PC-9 (cell line): ENCODE measurements around the gene KDM4B. TPM values are rescaled to one million over a fixed set of nuclear protein-coding genes. Genes with fewer than 3 reads are reported as not detected.

ENCODE experiments used
- BruUV-seq: library from RNA; stranded (reverse); fragments of 400-500 nt; replicated peaks from 2 replicates; lab custom pipeline; 2021; lab: Mats Ljungman, UMichigan
- CTCF ChIA-PET: fragments of 300-600 bp; sonication (Branson Sonifier 250); formaldehyde crosslinking; loops from one replicate; lab custom pipeline; 2022; ENCODE audit warnings: antibody characterized with exemption; lab: Charles Lee
- POLR2A ChIA-PET: fragments of 300-600 bp; sonication (Branson Sonifier 250); formaldehyde crosslinking; loops from one replicate; lab custom pipeline; 2022; ENCODE audit warnings: antibody characterized with exemption; ENCODE audit not compliant: unreplicated experiment; lab: Charles Lee
- DNase-seq, 2 experiments: peaks; one replicate each; pipeline versions ENCODE4 v3.0.0 to v3.0.0-alpha.2; 2015 to 2022; ENCODE audit warnings: mixed read lengths in 1 of 2
- H2AFZ ChIP-seq: fragments of 200-600 bp; sonication (generic); 2 replicates; pipeline ENCODE4 v1.8.1; 2017; ENCODE audit warnings: antibody characterized with exemption
- H3F3A ChIP-seq: fragments of 200-600 bp; sonication (generic); 2 replicates; pipeline ENCODE4 v1.8.1; 2017; ENCODE audit warnings: antibody characterized with exemption, mild to moderate bottlenecking, low read depth; ENCODE audit not compliant: insufficient read depth
- H3K27ac ChIP-seq: fragments of 200-600 bp; sonication (generic); 2 replicates; pipeline ENCODE4 v1.6.1; 2016; ENCODE audit warnings: mixed run types
- H3K27me3 ChIP-seq: fragments of 200-600 bp; sonication (generic); 2 replicates; pipeline ENCODE4 v1.6.1; 2016; ENCODE audit warnings: low read depth, mixed run types; ENCODE audit not compliant: insufficient read depth
- H3K36me3 ChIP-seq: fragments of 200-600 bp; sonication (generic); 2 replicates; pipeline ENCODE4 v1.6.1; 2016; ENCODE audit warnings: low read depth, mixed run types
- H3K4me1 ChIP-seq: fragments of 200-600 bp; sonication (generic); replicated peaks from 2 replicates; pipeline ENCODE4 v1.6.1; 2016; ENCODE audit warnings: mixed run types; ENCODE audit not compliant: insufficient read depth
- H3K4me2 ChIP-seq: fragments of 200-600 bp; sonication (generic); 2 replicates; pipeline ENCODE4 v1.6.1; 2017; ENCODE audit warnings: mixed run types
- H3K4me3 ChIP-seq: fragments of 200-600 bp; sonication (generic); 2 replicates; pipeline ENCODE4 v1.6.1; 2016; ENCODE audit warnings: mixed run types
- H3K79me2 ChIP-seq: fragments of 200-600 bp; sonication (generic); 2 replicates; pipeline ENCODE4 v1.6.1; 2017; ENCODE audit warnings: low read depth, mixed run types
- H3K9me2 ChIP-seq: fragments of 200-600 bp; sonication (generic); 2 replicates; pipeline ENCODE4 v1.8.1; 2017; ENCODE audit warnings: mild to moderate bottlenecking; ENCODE audit not compliant: insufficient read depth
- H3K9me3 ChIP-seq: fragments of 200-600 bp; sonication (generic); 2 replicates; pipeline ENCODE4 v1.8.1; 2016; ENCODE audit warnings: low read depth; ENCODE audit not compliant: insufficient read depth
- H4K20me1 ChIP-seq: fragments of 200-600 bp; sonication (generic); 2 replicates; pipeline ENCODE4 v1.8.1; 2017; ENCODE audit not compliant: insufficient read depth
- EZH2 ChIP-seq: fragments of 200-600 bp; sonication (generic); IDR thresholded peaks from 2 replicates; pipeline ENCODE4 v1.8.0; 2017; ENCODE audit warnings: antibody characterized with exemption, low read depth
- intact Hi-C: fragments of 100-400 bp; cut with micrococcal nuclease; formaldehyde crosslinking; loops from one replicate; pipeline ENCODE4 v1.10.0; 2022; ENCODE audit not compliant: unreplicated experiment
- total RNA-seq: library from RNA; stranded (reverse); gene quantifications from 2 replicates; pipeline ENCODE4 v1.2.3, GENCODE V29; 2021
- TF ChIP-seq, protein P1 (sequence below): fragments of 200-600 bp; sonication (generic); conservative IDR thresholded peaks from 2 replicates; pipeline ENCODE4 v1.6.1; 2017; ENCODE audit warnings: mixed run types, antibody characterized with exemption, mild to moderate bottlenecking, moderate library complexity

The KDM4B gene
- total RNA-seq, 1 experiment from 2014 or later = 19.5 TPM

DNA sequence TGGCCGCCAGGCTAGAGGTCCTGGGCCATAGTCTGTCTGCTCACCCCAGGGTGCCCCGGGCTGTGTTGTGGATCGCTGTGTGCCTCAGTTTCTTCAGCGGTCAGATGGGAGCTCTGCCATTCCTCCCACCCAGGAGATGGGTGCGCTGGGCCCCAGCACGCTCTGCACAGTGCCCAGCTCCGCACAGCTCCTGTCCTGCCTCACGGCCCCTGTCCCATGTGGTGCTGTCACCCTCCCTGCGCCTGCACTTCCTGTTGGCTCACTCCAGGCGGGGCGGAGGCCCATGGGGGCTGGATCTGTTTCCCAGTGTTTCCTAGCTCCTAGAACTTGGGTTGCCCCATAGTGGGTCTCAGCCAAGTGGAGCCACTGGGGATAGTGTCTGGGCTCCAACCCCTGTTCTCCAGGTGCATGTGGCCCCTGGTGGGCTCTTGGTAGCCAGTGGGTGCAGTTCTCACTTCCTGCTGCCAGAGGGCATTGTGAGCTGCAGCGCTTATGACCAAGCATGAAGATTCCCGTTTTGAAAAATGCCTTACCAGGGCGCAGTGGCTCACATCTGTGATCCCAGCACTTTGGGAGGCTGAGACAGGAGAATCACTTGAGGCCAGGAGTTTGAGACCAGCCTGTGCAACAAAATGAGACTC, 69.8 kb downstream of the KDM4B start:
- intact Hi-C loops = loop anchor here (10.0 kb wide), 1 partner anchor 314 kb away; the partner anchor contains the start of gene DPP9
- Histone ChIP-seq H3K9me2 (no peaks in the 10 kb centered on the region), H3K27ac (no peak overlapping the region), H3K9me3 (no peaks in the 10 kb centered on the region), H3F3A (no peaks in the 10 kb centered on the region), H2AFZ (no peak overlapping the region), H4K20me1 (no peaks in the 10 kb centered on the region), H3K36me3 (no peaks in the 10 kb centered on the region), H3K27me3 (no peaks in the 10 kb centered on the region), H3K4me3 (no peak overlapping the region), H3K4me2 (no peak overlapping the region), H3K79me2 (no peaks in the 10 kb centered on the region), H3K4me1 (no peaks in the 10 kb centered on the region)
- BruUV-seq = no TSS peak
- TF ChIP-seq EZH2 = no peak
- TF ChIP-seq, protein P1, sequence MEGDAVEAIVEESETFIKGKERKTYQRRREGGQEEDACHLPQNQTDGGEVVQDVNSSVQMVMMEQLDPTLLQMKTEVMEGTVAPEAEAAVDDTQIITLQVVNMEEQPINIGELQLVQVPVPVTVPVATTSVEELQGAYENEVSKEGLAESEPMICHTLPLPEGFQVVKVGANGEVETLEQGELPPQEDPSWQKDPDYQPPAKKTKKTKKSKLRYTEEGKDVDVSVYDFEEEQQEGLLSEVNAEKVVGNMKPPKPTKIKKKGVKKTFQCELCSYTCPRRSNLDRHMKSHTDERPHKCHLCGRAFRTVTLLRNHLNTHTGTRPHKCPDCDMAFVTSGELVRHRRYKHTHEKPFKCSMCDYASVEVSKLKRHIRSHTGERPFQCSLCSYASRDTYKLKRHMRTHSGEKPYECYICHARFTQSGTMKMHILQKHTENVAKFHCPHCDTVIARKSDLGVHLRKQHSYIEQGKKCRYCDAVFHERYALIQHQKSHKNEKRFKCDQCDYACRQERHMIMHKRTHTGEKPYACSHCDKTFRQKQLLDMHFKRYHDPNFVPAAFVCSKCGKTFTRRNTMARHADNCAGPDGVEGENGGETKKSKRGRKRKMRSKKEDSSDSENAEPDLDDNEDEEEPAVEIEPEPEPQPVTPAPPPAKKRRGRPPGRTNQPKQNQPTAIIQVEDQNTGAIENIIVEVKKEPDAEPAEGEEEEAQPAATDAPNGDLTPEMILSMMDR = peak; percentile 54; the same call in 1 of the 2 replicates
- DNase-seq = peak in 1 of 2 experiments; percentile 12
- CTCF ChIA-PET = interaction anchor here (0.5 kb wide), 1 partner anchor 9 kb away, joined by 3 read pairs; no protein-coding TSS in a partner anchor
- POLR2A ChIA-PET = no interaction called here

DNA sequence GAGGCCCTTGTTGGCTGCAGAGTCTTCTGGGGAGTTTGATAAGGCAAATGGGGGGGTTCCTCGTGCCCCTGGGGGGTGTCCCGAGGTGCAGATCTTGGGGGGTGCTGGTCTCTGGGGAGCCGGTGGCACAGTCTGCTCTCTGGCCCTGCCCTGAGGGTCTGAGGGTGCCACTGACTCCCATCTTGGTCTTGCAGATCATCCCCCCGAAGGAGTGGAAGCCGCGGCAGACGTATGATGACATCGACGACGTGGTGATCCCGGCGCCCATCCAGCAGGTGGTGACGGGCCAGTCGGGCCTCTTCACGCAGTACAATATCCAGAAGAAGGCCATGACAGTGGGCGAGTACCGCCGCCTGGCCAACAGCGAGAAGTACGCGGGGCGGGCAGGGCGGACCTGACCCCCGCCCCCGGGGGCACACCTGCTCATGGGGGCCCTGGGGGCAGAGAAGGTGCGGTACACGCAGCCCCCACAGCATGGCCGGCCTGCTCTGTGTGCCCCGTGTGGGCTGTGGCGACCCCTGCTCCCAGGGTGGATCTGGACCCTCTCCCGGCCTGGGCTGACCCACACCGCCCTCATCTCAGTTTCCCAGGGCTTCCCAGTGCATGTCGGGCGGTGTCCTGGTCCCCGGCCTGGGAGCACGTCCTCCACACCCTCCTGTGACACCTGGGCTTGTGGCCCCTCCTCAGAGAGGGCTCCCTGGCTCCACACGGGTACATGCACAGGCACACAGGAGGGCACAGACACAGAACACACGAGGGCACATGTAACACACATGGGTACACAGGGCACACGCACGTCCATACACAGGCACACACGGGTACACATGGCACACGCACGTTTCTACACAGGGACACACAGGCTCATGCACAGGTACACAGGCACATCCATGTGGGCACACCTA, 71.0 kb downstream of the KDM4B start:
- Histone ChIP-seq H3K27ac (no peak overlapping the region), H3F3A (no peaks in the 10 kb centered on the region), H3K79me2 (no peaks in the 10 kb centered on the region), H3K9me3 (no peaks in the 10 kb centered on the region), H2AFZ (no peak overlapping the region), H3K4me2 (no peak overlapping the region), H4K20me1 (no peaks in the 10 kb centered on the region), H3K4me3 (no peak overlapping the region), H3K27me3 (no peaks in the 10 kb centered on the region), H3K4me1 (no peaks in the 10 kb centered on the region), H3K36me3 (no peaks in the 10 kb centered on the region), H3K9me2 (no peaks in the 10 kb centered on the region)
- intact Hi-C loops = loop anchor here (10.0 kb wide), 1 partner anchor 315 kb away; the partner anchor contains the start of gene DPP9
- POLR2A ChIA-PET = no interaction called here
- TF ChIP-seq, protein P1 = no peak
- no peak for TF ChIP-seq EZH2
- no TSS peak for BruUV-seq
- no peak for DNase-seq
- CTCF ChIA-PET = no interaction called here

DNA sequence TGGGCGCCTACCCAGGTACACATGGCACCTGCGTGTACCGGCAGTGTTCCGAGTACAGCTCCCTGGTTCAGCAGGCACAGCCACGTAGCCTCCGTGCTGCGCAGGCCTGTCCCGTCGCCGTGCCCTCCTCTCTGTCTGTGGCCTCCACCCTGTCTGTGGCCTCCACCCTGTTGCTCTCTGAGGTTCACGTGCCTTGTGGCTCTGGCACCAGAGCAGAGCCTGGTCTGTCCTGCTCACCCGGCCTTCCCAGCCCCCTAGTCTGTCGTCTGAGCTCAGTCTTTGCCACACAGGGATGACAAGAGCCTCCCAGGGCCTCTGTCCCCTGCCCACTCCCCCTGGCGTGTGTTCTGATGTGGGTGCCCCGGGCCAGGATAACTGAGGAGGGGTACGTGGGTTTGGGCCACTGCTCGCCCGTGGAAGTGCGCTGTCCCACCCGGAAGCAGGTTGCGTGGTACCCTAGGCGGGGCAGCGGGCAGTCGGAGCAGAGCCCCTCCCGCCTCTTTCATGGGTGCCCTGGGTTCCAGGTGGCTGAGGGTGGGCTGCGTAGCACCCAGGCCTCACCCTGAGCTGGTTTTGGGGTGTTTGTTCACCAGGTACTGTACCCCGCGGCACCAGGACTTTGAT, 71.7 kb downstream of the KDM4B start:
- H3K27ac ChIP-seq = no peak overlapping the region
- DNase-seq = no peak
- no peak overlapping the region for H2AFZ ChIP-seq
- no peaks in the 10 kb centered on the region for H4K20me1 ChIP-seq
- no TSS peak for BruUV-seq
- peaks cover 2% of the 10 kb centered on the region; the same call in 1 of the 2 replicates for H3F3A ChIP-seq
- no peaks in the 10 kb centered on the region for H3K9me2 ChIP-seq
- no peaks in the 10 kb centered on the region for H3K9me3 ChIP-seq
- no peaks in the 10 kb centered on the region for H3K36me3 ChIP-seq
- H3K4me3 ChIP-seq = no peak overlapping the region
- ChIA-PET CTCF (no interaction called here), POLR2A (no interaction called here)
- intact Hi-C loops = no loop called here
- H3K4me2 ChIP-seq = no peak overlapping the region
- H3K79me2 ChIP-seq = no peaks in the 10 kb centered on the region
- H3K4me1 ChIP-seq = peaks cover 5% of the 10 kb centered on the region
- TF ChIP-seq, protein P1 = no peak
- TF ChIP-seq EZH2 = no peak
- no peaks in the 10 kb centered on the region for H3K27me3 ChIP-seq
